HepG2 (cell line): Measurements from ENCODE around the gene PKIG. TPM values are rescaled to one million over a fixed set of nuclear protein-coding genes. Genes with fewer than 3 reads are reported as not detected.
"Not testable (repeated sequence)": the region's sequence is repeated elsewhere in the genome, so short reads cannot be mapped to it uniquely, and the experiment has no call there.

Experiments used
- ATAC-seq: fragments of 200-7000 bp; cut with Tn5 transposase; 3 replicates; pipeline ENCODE4 v1.9.1; 2020; ENCODE audit warnings: mild to moderate bottlenecking, moderate library complexity
- BruUV-seq: library from RNA; stranded (reverse); fragments of 400-500 nt; replicated peaks from 2 replicates; lab custom pipeline; 2021; lab: Mats Ljungman, UMichigan
- CTCF ChIA-PET: fragments of 300-600 bp; formaldehyde crosslinking; extraction: SDS; loops from one replicate; lab custom pipeline; 2021; ENCODE audit warnings: low total read pairs, inconsistent platforms, low intra/inter-chr PET ratio; lab: Yijun Ruan, JAX
- POLR2A ChIA-PET: fragments of 350-600 bp; sonication (Branson Sonifier 250); formaldehyde crosslinking; loops from one replicate; lab custom pipeline; 2020; ENCODE audit warnings: antibody characterized with exemption, inconsistent platforms; lab: Yijun Ruan, JAX
- DNase-seq: peaks from one replicate; pipeline ENCODE4 v3.0.0-alpha.2; 2015; ENCODE audit warnings: low spot score
- FAIRE-seq: peaks from 3 replicates; lab custom pipeline; 2011; peaks lifted over from hg19 to GRCh38; lab: Jason Lieb, UNC
- H2AFZ ChIP-seq: one replicate; pipeline ENCODE4 v1.6.1; 2011; ENCODE audit warnings: low read length, inconsistent platforms
- H3K27ac ChIP-seq: fragments of 300-600 bp; 3 replicates; pipeline ENCODE4 v1.8.0; 2011; ENCODE audit warnings: mixed run types, mild to moderate bottlenecking, mixed read lengths, low read length, inconsistent platforms; ENCODE audit not compliant: insufficient read depth; ENCODE audit errors: extremely low read length
- H3K27me3 ChIP-seq, 2 experiments: fragments of 200-600 bp in 1 of 2; 2 replicates in 1 of 2; 3 replicates in 1 of 2; pipeline versions ENCODE4 v1.6.0 to v1.8.0; 2011; ENCODE audit warnings: low read length in 2 of 2, mild to moderate bottlenecking in 2 of 2, moderate library complexity in 2 of 2, inconsistent platforms in 1 of 2; ENCODE audit not compliant: insufficient read depth in 2 of 2, control insufficient read depth in 1 of 2
- H3K36me3 ChIP-seq, 2 experiments: fragments of 200-600 bp in 1 of 2; replicated peaks in 1 of 2; 2 replicates in 1 of 2; 3 replicates in 1 of 2; pipeline versions ENCODE4 v1.5.1 to v1.8.0; 2011; ENCODE audit warnings: low read length in 2 of 2, inconsistent platforms in 1 of 2; ENCODE audit not compliant: insufficient read depth in 2 of 2, control insufficient read depth in 1 of 2
- H3K4me1 ChIP-seq: 2 replicates; pipeline ENCODE4 v1.5.1; 2012; ENCODE audit warnings: low read length, inconsistent platforms; ENCODE audit not compliant: insufficient read depth
- H3K4me2 ChIP-seq: 2 replicates; pipeline ENCODE4 v1.6.0; 2011; ENCODE audit warnings: low read depth, low read length, inconsistent platforms
- H3K4me3 ChIP-seq, 3 experiments: fragments of 200-600 bp in 1 of 3; sonication (generic), shearing (Covaris generic) in 1 of 3; replicated peaks in 1 of 3; 2 replicates each; pipeline ENCODE4 v1.5.1; 2011 to 2016; ENCODE audit warnings: low read length in 3 of 3, inconsistent platforms in 2 of 3, low read depth in 2 of 3, mild to moderate bottlenecking in 2 of 3, control low read depth in 1 of 3, mixed read lengths in 1 of 3; ENCODE audit not compliant: insufficient read depth in 1 of 3
- H3K79me2 ChIP-seq: one replicate; pipeline ENCODE4 v1.6.1; 2011; ENCODE audit warnings: low read length, inconsistent platforms; ENCODE audit not compliant: insufficient read depth
- H3K9ac ChIP-seq: 2 replicates; pipeline ENCODE4 v1.6.0; 2011; ENCODE audit warnings: mild to moderate bottlenecking, low read depth, low read length, inconsistent platforms; ENCODE audit not compliant: insufficient read depth
- H3K9me3 ChIP-seq: 2 replicates; pipeline ENCODE4 v1.5.1; 2012; ENCODE audit warnings: mild to moderate bottlenecking, low read length
- H4K20me1 ChIP-seq: 2 replicates; pipeline ENCODE4 v1.6.0; 2011; ENCODE audit warnings: inconsistent platforms, mild to moderate bottlenecking, low read length, moderate library complexity; ENCODE audit not compliant: insufficient read depth
- AGO1 ChIP-seq: fragments of 200-400 bp; formaldehyde crosslinking; IDR thresholded peaks from 2 replicates; pipeline ENCODE4 v1.6.1; 2017; ENCODE audit warnings: mild to moderate bottlenecking, low read depth, low read length, moderate library complexity; ENCODE audit not compliant: poor library complexity, severe bottlenecking
- BHLHE40 ChIP-seq: IDR thresholded peaks from 2 replicates; pipeline ENCODE4 v1.6.1; 2011; ENCODE audit warnings: low read length, improper control_type of control experiment
- FOXM1 ChIP-seq: sonication (generic); formaldehyde crosslinking; IDR thresholded peaks from 2 replicates; pipeline ENCODE4 v1.5.0; 2020; ENCODE audit warnings: missing genetic modification reagents
- FOXP1 ChIP-seq, 2 experiments: fragments of 450-650 bp in 1 of 2; IDR thresholded peaks; 2 replicates each; pipeline ENCODE4 v1.6.1; 2017 to 2018; ENCODE audit warnings: antibody characterized with exemption in 1 of 2
- JARID2 ChIP-seq: sonication (generic); formaldehyde crosslinking; IDR thresholded peaks from 2 replicates; pipeline ENCODE4 v1.8.1; 2023; ENCODE audit warnings: missing genetic modification reagents, inconsistent platforms; ENCODE audit not compliant: insufficient replicate concordance
- KAT8 ChIP-seq: IDR thresholded peaks from 2 replicates; pipeline ENCODE4 v1.6.1; 2016; ENCODE audit warnings: missing genetic modification reagents, missing compliant biosample characterization
- MAFG ChIP-seq: sonication (generic); formaldehyde crosslinking; IDR thresholded peaks from 2 replicates; pipeline ENCODE4 v1.5.1; 2020; ENCODE audit warnings: mild to moderate bottlenecking, missing genetic modification reagents
- ONECUT2 ChIP-seq: sonication (generic); formaldehyde crosslinking; IDR thresholded peaks from 2 replicates; pipeline ENCODE4 v1.4.0; 2020; ENCODE audit warnings: missing genetic modification reagents
- REPIN1 ChIP-seq: sonication (generic); formaldehyde crosslinking; IDR thresholded peaks from 2 replicates; pipeline ENCODE4 v1.8.0; 2022; ENCODE audit warnings: missing genetic modification reagents, low read depth, mild to moderate bottlenecking, borderline replicate concordance
- SNRNP70 ChIP-seq: fragments of 200-400 bp; formaldehyde crosslinking; IDR thresholded peaks from 2 replicates; pipeline ENCODE4 v1.6.1; 2017; ENCODE audit warnings: mild to moderate bottlenecking, low read depth, low read length, moderate library complexity
- ZFP41 ChIP-seq: sonication (generic); formaldehyde crosslinking; IDR thresholded peaks from 2 replicates; pipeline ENCODE4 v1.4.0; 2020; ENCODE audit warnings: mild to moderate bottlenecking, missing genetic modification reagents, borderline replicate concordance
- ZNF263 ChIP-seq: sonication (generic); formaldehyde crosslinking; IDR thresholded peaks from 2 replicates; pipeline ENCODE4 v1.4.0; 2020; ENCODE audit warnings: missing genetic modification reagents
- ZNF33B ChIP-seq: sonication (generic); formaldehyde crosslinking; IDR thresholded peaks from 2 replicates; pipeline ENCODE4 v1.5.1; 2020; ENCODE audit warnings: mild to moderate bottlenecking, missing genetic modification reagents
- ZNF451 ChIP-seq: sonication (generic); formaldehyde crosslinking; IDR thresholded peaks from 2 replicates; pipeline ENCODE4 v1.5.0; 2020; ENCODE audit warnings: mild to moderate bottlenecking, missing genetic modification reagents
- ZNF619 ChIP-seq: sonication (generic); formaldehyde crosslinking; IDR thresholded peaks from 2 replicates; pipeline ENCODE4 v1.4.0; 2020; ENCODE audit warnings: mild to moderate bottlenecking, missing genetic modification reagents
- WGBS: methylation state at CpG from one replicate; pipeline ENCODE4 v1.1.6; 2017; ENCODE audit warnings: low lambda C conversion rate; 5-methylcytosine and 5-hydroxymethylcytosine counted together
- in situ Hi-C: cut with HindIII; loops from 2 replicates; pipeline ENCODE4 v1.10.0; 2017; ENCODE audit warnings: low pct_unique_long_range_greater_than_20kb; ENCODE audit not compliant: extremely low pct_ligation_motif_present
- intact Hi-C: fragments of 100-400 bp; cut with micrococcal nuclease; formaldehyde crosslinking; loops from one replicate; pipeline ENCODE4 v1.10.0; 2022; ENCODE audit not compliant: unreplicated experiment
- polyA plus RNA-seq, 8 experiments: library from polyadenylated mRNA; depleted of rRNA in 3 of 8; stranded (reverse) in 7 of 8; unstranded in 1 of 8; fragments of >200 nt; fragmentation: Illumina TruSeq in 4 of 8; extraction: Trizol in 4 of 8; gene quantifications; 2 replicates each; pipeline versions ENCODE4 v1.2.1 to v1.2.3, GENCODE V29; 2011 to 2016; ENCODE audit warnings: low read depth in 4 of 8, missing spikeins in 1 of 8, mixed read lengths in 1 of 8; ENCODE audit not compliant: insufficient read depth in 1 of 8
- total RNA-seq, 5 experiments: library from RNA; depleted of rRNA; stranded (reverse); fragments of >200 nt; fragmentation: Illumina TruSeq; extraction: Trizol; gene quantifications; 2 replicates each; pipeline ENCODE4 v1.2.3, GENCODE V29; 2016; ENCODE audit warnings: low read depth in 1 of 5
- TF ChIP-seq, protein P1 (sequence below): sonication (generic); formaldehyde crosslinking; IDR thresholded peaks from 2 replicates; pipeline ENCODE4 v1.5.0; 2020; ENCODE audit warnings: missing genetic modification reagents
- TF ChIP-seq, protein P2 (sequence below): sonication (generic); formaldehyde crosslinking; conservative IDR thresholded peaks from 2 replicates; pipeline ENCODE4 v1.8.1; 2023; ENCODE audit warnings: missing genetic modification reagents

PKIG gene
- total and polyA plus RNA-seq, 2 of the 13 experiments (the other 11 are each of a cell fraction or from before 2014, with no cell fraction given): 30.8 to 44.5 TPM

DNA sequence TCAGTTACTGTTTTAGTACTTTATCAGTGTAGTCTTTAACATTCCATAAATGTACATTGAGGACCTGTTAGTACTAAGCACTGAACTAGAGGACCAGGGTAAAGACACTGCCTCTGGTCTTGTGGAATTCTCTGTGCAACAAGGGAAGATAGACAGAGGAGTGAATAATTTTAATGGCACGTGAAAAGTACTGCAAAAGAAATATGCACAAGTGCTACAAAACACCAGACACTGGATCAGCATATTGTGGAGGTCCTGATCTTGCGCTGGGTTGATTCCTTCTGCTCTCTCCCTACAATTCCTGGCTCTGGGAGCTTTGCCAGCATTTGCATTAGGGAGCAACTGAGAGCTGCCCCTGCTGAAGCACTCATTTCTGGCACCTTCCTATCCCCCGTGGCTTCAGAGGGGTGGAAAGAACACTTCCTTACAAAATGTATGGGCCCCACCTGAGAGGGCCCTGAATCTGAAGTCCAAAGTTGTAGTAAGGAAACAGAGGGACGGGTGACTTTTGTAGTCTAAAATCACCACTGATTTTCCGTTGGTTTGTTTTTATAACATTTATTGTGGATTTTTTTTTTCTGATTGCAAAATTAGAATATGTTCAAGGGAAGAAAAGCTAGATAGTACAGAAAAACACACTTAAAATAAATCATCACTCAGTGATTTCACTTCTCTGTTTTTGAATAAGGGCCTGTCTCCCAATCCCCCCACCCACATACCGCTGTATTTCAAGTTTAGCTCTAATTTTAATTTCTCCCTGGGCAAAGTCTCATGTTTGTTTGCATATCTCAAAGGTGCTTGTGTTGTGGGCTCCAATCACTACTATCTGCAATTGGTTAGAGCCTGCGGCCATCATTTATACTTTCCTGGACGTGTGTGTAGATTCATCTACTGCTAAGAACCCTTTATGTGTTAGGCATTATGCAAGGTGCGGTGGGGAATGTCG is 4.9 kb downstream of the PKIG start:
- Histone ChIP-seq H3K36me3 (peaks cover 4 to 11% of the 10 kb centered on the region in 2 experiments; a peak in 4 of 5 replicates), H2AFZ (no peak overlapping the region), H3K9ac (no peak overlapping the region), H3K4me2 (no peak overlapping the region), H4K20me1 (no peaks in the 10 kb centered on the region), H3K9me3 (no peaks in the 10 kb centered on the region), H3K27me3 (no peaks in the 10 kb centered on the region), H3K79me2 (no peaks in the 10 kb centered on the region), H3K4me3 (no peak overlapping the region), H3K27ac (no peak overlapping the region), H3K4me1 (peaks cover 11% of the 10 kb centered on the region)
- intact Hi-C loops (no loop called here), in situ Hi-C loops (no loop called here)
- WGBS: 88% methylated on average over 10 of the region's 10 CpGs
- DNase-seq (no peak), FAIRE-seq (no peak), ATAC-seq (no peak)
- no peak for TF ChIP-seq SNRNP70
- TF ChIP-seq ZNF451: no peak
- no peak for TF ChIP-seq FOXP1 (IDR thresholded peaks at IDR 0.05)
- no peak for TF ChIP-seq FOXP1 (CRISPR knock-in tag; IDR thresholded peaks at IDR 0.05)
- no peak for TF ChIP-seq FOXM1
- no peak for TF ChIP-seq ZNF619
- TF ChIP-seq ONECUT2 (CRISPR knock-in tag): no peak
- no peak for TF ChIP-seq BHLHE40
- no peak for TF ChIP-seq ZFP41 (CRISPR knock-in tag)
- no peak for TF ChIP-seq JARID2 (CRISPR knock-in tag)
- TF ChIP-seq AGO1: no peak
- TF ChIP-seq MAFG (CRISPR knock-in tag): no peak
- no peak for TF ChIP-seq ZNF33B (CRISPR knock-in tag)
- no peak for TF ChIP-seq REPIN1 (CRISPR knock-in tag)
- TF ChIP-seq ZNF263 (CRISPR knock-in tag): no peak
- TF ChIP-seq KAT8 (CRISPR knock-in tag): no peak
- TF ChIP-seq, protein P1, sequence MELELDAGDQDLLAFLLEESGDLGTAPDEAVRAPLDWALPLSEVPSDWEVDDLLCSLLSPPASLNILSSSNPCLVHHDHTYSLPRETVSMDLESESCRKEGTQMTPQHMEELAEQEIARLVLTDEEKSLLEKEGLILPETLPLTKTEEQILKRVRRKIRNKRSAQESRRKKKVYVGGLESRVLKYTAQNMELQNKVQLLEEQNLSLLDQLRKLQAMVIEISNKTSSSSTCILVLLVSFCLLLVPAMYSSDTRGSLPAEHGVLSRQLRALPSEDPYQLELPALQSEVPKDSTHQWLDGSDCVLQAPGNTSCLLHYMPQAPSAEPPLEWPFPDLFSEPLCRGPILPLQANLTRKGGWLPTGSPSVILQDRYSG (CRISPR knock-in tag): no peak
- TF ChIP-seq, protein P2, sequence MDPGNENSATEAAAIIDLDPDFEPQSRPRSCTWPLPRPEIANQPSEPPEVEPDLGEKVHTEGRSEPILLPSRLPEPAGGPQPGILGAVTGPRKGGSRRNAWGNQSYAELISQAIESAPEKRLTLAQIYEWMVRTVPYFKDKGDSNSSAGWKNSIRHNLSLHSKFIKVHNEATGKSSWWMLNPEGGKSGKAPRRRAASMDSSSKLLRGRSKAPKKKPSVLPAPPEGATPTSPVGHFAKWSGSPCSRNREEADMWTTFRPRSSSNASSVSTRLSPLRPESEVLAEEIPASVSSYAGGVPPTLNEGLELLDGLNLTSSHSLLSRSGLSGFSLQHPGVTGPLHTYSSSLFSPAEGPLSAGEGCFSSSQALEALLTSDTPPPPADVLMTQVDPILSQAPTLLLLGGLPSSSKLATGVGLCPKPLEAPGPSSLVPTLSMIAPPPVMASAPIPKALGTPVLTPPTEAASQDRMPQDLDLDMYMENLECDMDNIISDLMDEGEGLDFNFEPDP (CRISPR knock-in tag): no peak
- no TSS peak for BruUV-seq
- POLR2A ChIA-PET: no interaction called here
- CTCF ChIA-PET: no interaction called here

DNA sequence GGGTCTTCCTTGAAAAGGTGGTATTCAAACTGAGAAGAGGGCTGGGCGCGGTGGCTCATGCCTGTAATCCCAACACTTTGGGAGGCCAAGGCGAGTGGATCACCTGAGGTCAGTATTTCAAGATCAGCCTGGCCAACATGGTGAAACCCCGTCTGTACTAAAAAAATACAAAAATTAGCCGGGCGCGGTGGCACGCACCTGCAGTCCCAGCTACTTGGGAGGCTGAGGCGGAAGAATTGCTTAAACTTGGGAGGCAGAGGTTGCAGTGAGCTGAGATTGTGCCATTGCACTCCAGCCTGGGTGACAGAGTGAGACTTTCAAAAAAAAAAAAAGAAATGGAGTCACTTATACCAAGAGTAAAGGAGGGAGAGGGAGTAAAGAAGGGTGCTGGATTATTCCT is 5.9 kb downstream of the PKIG start:
- POLR2A ChIA-PET, H3K79me2 ChIP-seq, BruUV-seq, H3K9ac ChIP-seq, H4K20me1 ChIP-seq, H2AFZ ChIP-seq, intact Hi-C loops, ATAC-seq, H3K9me3 ChIP-seq, H3K27ac ChIP-seq, H3K27me3 ChIP-seq, H3K4me2 ChIP-seq, in situ Hi-C loops, CTCF ChIA-PET, DNase-seq, H3K4me3 ChIP-seq, FAIRE-seq: not testable (repeated sequence)
- WGBS: over 99% methylated on average over 9 of the region's 9 CpGs
- Histone ChIP-seq H3K36me3 (peaks cover 4 to 14% of the 10 kb centered on the region in 2 experiments; a peak in 4 of 5 replicates), H3K4me1 (peaks cover 11% of the 10 kb centered on the region)
